ENCODE measurements around the gene EPB41L4B. TPM values are rescaled to one million over a fixed set of nuclear protein-coding genes. Genes with fewer than 3 reads are reported as not detected.

EPB41L4B gene
- total RNA-seq, 1 experiment from 2014 or later, result 8.1 TPM

- Histone ChIP-seq H2AFZ (ENCODE audit: low read depth, low read length, poor library complexity, severe bottlenecking) (no peak overlapping the region), H3K9me3 (ENCODE audit: control insufficient read depth in 1 of 2, insufficient read depth in 1 of 2, low read depth in 1 of 2, low read length in 2 of 2) (no peaks in the 10 kb centered on the region), H3K79me2 (ENCODE audit: insufficient read depth, low read length) (peaks cover 6% of the 10 kb centered on the region), H3K9me2 (ENCODE audit: insufficient read depth) (no peaks in the 10 kb centered on the region), H3K9ac (ENCODE audit: low read length) (no peak overlapping the region), H3K36me3 (ENCODE audit: control insufficient read depth in 1 of 2, insufficient read depth in 2 of 2, low read length in 2 of 2) (no peaks in the 10 kb centered on the region), H3K4me1 (ENCODE audit: control insufficient read depth in 1 of 2, insufficient read depth in 2 of 2, low read length in 2 of 2) (peaks cover 4 to 11% of the 10 kb centered on the region in 2 experiments), H3K27ac (ENCODE audit: low read depth, low read length) (no peak overlapping the region), H3K4me2 (ENCODE audit: low read length) (no peak overlapping the region), H3K27me3 (ENCODE audit: insufficient read depth, low read length) (no peaks in the 10 kb centered on the region), H4K20me1 (ENCODE audit: insufficient read depth) (no peaks in the 10 kb centered on the region), H3K4me3 (replicated peaks in 1 of 2; ENCODE audit: low read depth in 1 of 2, low read length in 2 of 2) (no peak overlapping the region)
- no TSS peak for BruUV-seq (replicated peaks)
- DNase-seq (ENCODE audit: low read depth, low spot score), result no peak
- intact Hi-C loops (cut with micrococcal nuclease), result no loop called here
- ATAC-seq, result no peak
- RAD21 ChIA-PET (ENCODE audit: low non-redundant PET in 1 of 2, low total read pairs in 2 of 2, uncharacterized antibody in 2 of 2, unreplicated experiment in 2 of 2), result no interaction called here
- TF ChIP-seq MAX (IDR thresholded peaks at IDR 0.05) (no peak), EZH2phosphoT487 (IDR thresholded peaks at IDR 0.05; ENCODE audit: borderline replicate concordance) (no peak), FOSL1 (IDR thresholded peaks at IDR 0.05; ENCODE audit: low read depth) (no peak), EGR1 (IDR thresholded peaks at IDR 0.05; ENCODE audit: low read depth) (no peak), SRF (IDR thresholded peaks at IDR 0.05; ENCODE audit: low read depth) (no peak), ZFX (IDR thresholded peaks at IDR 0.05) (no peak), CBX3 (IDR thresholded peaks at IDR 0.05; ENCODE audit: low read depth) (no peak), ELF1 (IDR thresholded peaks at IDR 0.05; ENCODE audit: borderline replicate concordance, low read depth) (no peak), YY1 (IDR thresholded peaks at IDR 0.05; ENCODE audit: extremely low read depth, insufficient replicate concordance, low read depth, low read length) (no peak), EZH2 (IDR thresholded peaks at IDR 0.05) (no peak), JUND (IDR thresholded peaks at IDR 0.05) (no peak), SIN3A (IDR thresholded peaks at IDR 0.05; ENCODE audit: low read depth) (no peak), REST (IDR thresholded peaks at IDR 0.05; ENCODE audit: low read depth) (no peak), CEBPB (IDR thresholded peaks at IDR 0.05; ENCODE audit: low read depth) (no peak), RAD21 (IDR thresholded peaks at IDR 0.05; ENCODE audit: low read depth) (no peak), ZNF274 (IDR thresholded peaks at IDR 0.05; ENCODE audit: low read depth, low read length) (no peak), POLR2AphosphoS5 (IDR thresholded peaks at IDR 0.05; ENCODE audit: low read depth, low read length) (no peak), TCF7L2 (IDR thresholded peaks at IDR 0.05; ENCODE audit: borderline replicate concordance, extremely low read depth, insufficient read depth, insufficient read length) (no peak)
- TF ChIP-seq, protein P1, sequence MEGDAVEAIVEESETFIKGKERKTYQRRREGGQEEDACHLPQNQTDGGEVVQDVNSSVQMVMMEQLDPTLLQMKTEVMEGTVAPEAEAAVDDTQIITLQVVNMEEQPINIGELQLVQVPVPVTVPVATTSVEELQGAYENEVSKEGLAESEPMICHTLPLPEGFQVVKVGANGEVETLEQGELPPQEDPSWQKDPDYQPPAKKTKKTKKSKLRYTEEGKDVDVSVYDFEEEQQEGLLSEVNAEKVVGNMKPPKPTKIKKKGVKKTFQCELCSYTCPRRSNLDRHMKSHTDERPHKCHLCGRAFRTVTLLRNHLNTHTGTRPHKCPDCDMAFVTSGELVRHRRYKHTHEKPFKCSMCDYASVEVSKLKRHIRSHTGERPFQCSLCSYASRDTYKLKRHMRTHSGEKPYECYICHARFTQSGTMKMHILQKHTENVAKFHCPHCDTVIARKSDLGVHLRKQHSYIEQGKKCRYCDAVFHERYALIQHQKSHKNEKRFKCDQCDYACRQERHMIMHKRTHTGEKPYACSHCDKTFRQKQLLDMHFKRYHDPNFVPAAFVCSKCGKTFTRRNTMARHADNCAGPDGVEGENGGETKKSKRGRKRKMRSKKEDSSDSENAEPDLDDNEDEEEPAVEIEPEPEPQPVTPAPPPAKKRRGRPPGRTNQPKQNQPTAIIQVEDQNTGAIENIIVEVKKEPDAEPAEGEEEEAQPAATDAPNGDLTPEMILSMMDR (IDR thresholded peaks at IDR 0.05 in 2 of 3, conservative IDR thresholded peaks at IDR 0.05 in 1 of 3; ENCODE audit: borderline replicate concordance in 1 of 3, insufficient read depth in 1 of 3, low read depth in 2 of 3, low read length in 2 of 3), result no peak
- TF ChIP-seq, protein P2, sequence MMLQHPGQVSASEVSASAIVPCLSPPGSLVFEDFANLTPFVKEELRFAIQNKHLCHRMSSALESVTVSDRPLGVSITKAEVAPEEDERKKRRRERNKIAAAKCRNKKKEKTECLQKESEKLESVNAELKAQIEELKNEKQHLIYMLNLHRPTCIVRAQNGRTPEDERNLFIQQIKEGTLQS (IDR thresholded peaks at IDR 0.05), result no peak
- CTCF ChIA-PET, result no interaction called here
- POLR2A ChIA-PET, result no interaction called here
These were observed 196.7 kb downstream of the EPB41L4B start for GRCh38 chr9:109124121-109124520.
